Inflammatory macrophage (primary cell): ENCODE results near the gene BNC1.
"Not testable (repeated sequence)": the region's sequence is repeated elsewhere in the genome, so short reads cannot be mapped to it uniquely, and the experiment has no call there.

ENCODE experiments used
- DNase-seq, 2 donors: peaks; one replicate each; pipeline ENCODE4 v3.0.0-alpha.2; 2020 to 2022

The BNC1 gene

DNA sequence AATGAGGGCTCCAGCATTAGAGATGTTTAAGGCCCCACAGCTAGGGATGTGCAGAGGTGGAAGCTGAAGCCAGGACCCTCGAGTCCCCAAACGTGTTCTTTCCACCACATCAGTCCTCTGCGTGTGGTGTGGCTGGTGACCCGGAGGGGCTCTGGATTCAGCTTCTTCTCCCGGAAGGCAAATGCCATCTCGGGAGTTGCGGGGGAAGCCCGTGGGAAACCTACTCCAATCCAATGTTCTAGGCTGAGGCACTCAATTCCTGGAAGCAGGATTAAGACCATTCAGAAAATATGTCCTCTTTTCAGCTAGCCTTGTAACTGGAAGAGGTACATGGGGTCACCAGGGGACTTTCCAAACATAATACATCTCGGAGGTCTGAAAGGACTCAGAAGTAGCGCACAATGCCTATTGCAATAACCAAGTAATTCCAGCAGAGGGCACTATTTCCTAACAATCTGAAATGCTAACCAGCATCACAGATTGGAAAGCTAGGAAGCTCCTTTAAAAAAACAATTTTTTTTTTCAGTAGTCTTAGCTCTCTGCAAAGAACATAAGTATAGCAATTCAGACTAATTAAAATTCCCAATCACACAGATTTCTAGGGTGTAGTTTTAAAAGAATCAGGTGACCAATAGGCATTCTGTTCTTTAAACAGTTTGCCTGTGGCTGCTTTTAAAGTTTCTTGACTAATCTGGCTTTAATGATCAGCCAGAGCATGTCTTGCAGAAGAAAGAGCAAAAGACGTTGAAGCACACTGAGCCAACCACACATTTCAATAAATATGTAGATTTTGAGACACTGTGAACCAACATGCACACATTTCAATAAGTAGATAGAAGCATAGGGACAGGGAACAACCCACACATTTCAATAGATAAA, 36.1 kb downstream of the BNC1 start:
- peak; percentile 71 to 79 for DNase-seq

DNA sequence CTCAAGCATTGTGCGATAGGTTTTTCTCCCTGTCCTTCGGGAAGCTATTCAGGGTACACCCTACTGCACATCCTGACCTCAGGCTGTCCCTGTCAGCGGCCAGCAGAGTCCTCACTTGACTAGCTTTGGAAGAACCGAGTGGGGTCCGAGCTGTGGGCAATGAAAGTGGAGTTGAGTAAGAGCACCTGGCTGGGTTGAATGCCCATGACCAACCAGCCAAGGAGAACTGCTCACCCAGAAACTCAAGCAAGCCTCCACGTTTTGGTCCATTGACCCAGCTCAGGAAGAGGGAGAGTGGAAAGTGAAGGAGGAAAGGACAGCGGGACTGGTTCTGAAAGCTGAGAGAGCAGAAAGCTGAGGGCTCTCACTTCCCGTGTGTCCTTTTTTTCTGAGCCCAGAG, 40.8 kb downstream of the BNC1 start:
- no peak for DNase-seq

- no peak for DNase-seq
These were observed 54.2 kb downstream of the BNC1 start for GRCh38 chr15:83230242-83230641.

- DNase-seq = no peak
These were observed 59.0 kb downstream of the BNC1 start for GRCh38 chr15:83225449-83225848.

DNA sequence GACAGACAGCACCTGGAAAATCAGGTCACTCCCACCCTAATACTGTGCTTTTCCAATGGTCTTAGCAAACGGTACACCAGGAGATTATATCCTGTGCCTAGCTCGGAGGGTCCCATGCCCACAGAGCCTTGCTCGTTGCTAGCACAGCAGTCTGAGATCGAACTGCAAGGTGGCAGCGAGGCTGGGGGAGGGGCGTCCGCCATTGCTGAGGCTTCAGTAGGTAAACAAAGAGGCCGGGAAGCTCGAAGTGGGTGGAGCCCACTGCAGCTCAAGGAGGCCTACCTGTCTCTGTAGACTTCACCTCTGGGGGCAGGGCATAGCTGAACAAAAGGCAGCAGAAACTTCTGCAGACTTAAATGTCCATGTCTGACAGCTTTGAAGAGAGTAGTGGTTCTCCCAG, 62.7 kb downstream of the BNC1 start:
- DNase-seq = not testable (repeated sequence)

DNA sequence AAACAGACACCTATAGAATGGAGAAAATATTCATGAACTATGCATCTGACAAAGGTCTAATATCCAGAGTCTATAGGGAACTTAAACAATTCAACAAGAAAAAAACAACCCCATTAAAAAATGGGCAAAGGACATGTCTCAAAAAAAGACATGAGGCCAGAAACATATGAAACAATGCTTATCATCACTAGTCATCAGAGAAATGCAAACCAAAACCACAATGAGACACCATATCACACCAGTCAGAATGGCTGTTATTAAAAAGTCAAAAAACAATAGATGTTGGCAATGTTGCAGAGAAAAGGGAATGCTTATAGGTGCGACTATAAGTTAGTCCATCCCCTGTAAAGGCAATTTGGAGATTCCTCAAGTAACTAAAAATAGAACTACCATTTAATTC, 65.4 kb downstream of the BNC1 start:
- DNase-seq = no peak

DNA sequence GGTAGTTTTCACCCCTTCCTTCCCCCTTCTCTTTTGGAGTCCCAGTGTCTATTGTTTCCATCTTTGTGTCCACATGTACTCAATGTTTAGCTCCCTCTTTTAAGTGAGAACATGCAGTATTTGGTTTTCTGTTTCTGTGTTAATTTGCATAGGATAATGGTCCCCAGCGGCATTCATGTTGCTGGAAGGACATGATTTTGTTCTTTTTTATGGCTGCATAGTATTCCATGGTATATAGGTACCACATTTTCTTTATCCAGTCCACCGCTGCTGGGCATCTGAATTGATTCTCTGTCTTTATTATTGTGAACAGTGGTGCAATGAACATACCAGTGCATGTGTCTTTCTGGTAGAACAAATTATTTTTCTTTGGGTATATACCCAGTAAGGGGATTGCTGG, 69.2 kb downstream of the BNC1 start:
- DNase-seq = no peak

DNA sequence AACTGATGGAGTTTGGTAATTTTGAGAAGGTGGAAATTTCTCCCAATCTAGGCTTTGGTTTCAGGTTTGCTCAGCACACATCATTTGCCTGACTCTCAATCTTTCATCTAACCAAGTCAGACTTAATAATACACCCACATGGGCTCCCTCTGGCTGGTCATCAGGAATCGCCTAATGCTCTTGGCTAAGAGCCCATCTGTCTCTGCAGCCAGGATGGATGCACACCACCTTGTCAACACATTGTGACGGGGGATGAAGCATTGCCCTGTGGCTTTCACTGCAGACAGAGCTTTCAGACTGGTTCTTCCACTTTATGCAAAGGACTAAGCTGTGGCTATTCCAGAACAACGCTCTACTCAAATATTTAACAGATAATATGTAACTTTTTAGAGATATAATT, 73.8 kb downstream of the BNC1 start:
- DNase-seq = no peak

DNA sequence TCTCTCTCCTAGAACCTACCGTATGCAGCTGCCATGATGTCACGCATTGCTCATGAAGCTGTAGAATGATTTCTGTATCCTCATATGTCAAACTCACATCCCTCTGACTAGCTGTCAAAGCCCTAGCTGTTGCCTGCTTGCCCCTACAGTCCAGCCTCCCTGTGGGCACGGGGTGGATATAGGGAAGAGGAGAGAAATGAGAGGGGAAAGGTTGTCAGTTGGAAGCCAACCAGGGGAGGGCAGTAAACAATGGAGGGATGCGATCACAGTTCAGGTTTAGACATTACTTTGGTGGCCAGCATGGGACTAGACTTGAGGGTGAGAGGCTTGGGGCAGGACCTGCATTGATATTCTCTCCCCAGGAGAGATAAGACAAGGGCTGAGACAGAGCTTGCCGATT, 75.1 kb downstream of the BNC1 start:
- no peak for DNase-seq

- DNase-seq = no peak
These were observed 76.2 kb downstream of the BNC1 start for GRCh38 chr15:83208367-83208661.

DNA sequence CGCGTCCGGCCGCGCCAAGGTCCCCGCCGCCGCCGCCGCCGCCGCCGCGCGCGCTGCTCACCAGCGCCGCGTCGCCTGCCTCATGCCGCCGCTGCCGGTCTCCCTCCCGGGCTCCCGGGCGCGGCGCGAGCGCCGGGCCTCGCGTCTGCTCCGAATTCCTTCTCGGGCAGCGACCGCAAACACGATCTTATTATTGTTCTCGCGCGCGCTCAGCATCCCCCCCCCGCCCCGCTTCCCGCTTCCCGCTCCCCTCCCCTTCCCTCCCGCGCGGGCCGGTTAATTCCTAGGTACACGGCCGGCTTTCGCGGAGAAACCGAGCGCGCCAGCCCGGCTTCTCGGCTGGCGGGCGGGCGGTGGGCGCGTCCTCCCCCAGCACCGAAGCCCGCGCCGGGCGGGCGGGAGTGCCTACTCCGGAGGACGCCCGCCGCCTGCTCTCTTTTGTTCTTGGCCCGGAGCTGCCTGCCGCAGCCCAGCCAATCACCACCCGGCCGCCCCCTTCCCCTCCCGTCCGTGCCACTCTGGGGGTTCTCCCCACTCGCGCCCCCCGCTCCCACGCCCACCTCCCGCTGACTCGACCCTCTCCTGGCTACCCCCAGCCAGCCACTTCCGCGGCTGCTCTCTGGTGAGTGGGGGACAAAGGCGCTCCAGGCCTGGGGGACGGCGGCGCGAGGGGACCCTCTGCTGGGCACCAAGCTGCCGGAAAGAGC, 76.7 kb downstream of the BNC1 start, which contains the start of gene HDGFL3:
HDGFL3 (minus strand) TSS at position 164 of the 707 bp plus-strand sequence. CDS start 409 bp downstream, outside the sequence.
- DNase-seq = peak in 1 of 2 donors; percentile 26

- peak in 1 of 2 donors; percentile 7 for DNase-seq
These were observed 77.3 kb downstream of the BNC1 start for GRCh38 chr15:83207009-83207659.

GRCh38 chr15:83206526-83207008, 77.9 kb downstream of the BNC1 start:
- DNase-seq = no peak
